NB4 (cell line): Measurements from ENCODE around the gene ITGA8.

Source experiments
- CTCF ChIP-seq: IDR thresholded peaks from one replicate; pipeline ENCODE4 v1.5.1; 2012; ENCODE audit warnings: low read depth, low read length
- MYC ChIP-seq: IDR thresholded peaks from 2 replicates; pipeline ENCODE4 v1.6.1; 2011; ENCODE audit warnings: low read depth, low read length
- POLR2A ChIP-seq: IDR thresholded peaks from 2 replicates; pipeline ENCODE4 v1.6.1; 2011; ENCODE audit warnings: mild to moderate bottlenecking; ENCODE audit not compliant: insufficient read length; ENCODE audit errors: extremely low read depth

GRCh38 chr10:15754937-15755336 lies 35.2 kb upstream of the ITGA8 start:
- TF ChIP-seq CTCF = no peak
- TF ChIP-seq POLR2A = no peak
- TF ChIP-seq MYC = no peak
